Activated CD8-positive, alpha-beta memory T cell treated with anti-CD3 and anti-CD28 coated beads for 36 hours (primary cell): ENCODE measurements around the gene GATD1. TPM values are rescaled to one million over a fixed set of nuclear protein-coding genes. Genes with fewer than 3 reads are reported as not detected.

ENCODE experiments used
- CTCF ChIA-PET: fragments of 350-600 bp; sonication (Branson Sonifier 250); formaldehyde crosslinking; loops from one replicate; lab custom pipeline; 2021; ENCODE audit warnings: antibody characterized with exemption; lab: Charles Lee
- POLR2A ChIA-PET: fragments of 350-600 bp; sonication (Branson Sonifier 250); formaldehyde crosslinking; loops from one replicate; lab custom pipeline; 2021; ENCODE audit warnings: antibody characterized with exemption; lab: Charles Lee
- total RNA-seq, 2 experiments: library from RNA; stranded (reverse); gene quantifications; one replicate each; pipeline ENCODE4 v1.2.3, GENCODE V29; 2021

The GATD1 gene
- total RNA-seq, 2 experiments from 2014 or later, result 52.6 to 60.4 TPM

DNA sequence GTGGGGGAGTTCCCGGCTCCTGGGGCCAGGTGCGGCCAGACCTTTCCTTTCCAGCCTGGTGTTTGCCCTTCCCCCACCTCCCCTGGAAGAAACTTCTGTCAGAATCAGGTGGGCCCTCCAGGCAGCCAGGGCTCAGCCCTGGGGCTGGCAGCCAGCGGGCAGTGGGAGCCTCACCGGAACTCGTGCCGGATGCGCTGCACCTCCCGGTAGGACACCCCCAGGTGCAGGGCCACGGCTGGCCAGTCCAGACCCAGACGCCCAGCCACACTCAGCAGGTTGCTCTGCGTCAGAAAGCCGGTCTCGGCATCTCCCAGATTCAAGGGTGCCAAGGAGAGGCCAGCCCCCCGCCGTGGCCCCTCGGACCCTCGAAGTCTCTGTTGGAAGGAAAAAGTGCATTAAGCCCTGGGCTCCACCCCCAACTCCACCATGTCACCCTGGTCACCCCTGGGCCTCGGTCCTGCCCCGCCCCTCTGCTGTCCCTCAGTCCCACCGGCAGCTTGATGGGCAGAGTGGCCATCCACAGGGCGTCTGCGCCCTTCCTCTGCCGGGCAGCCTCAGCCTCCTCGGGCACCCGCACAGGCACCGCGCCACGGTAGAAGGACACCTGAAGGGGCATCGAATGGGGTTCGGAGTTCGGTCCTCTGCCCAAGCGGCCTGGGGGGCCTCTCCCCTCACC lies 22.5 kb upstream of the GATD1 start:
- POLR2A ChIA-PET, result no interaction called here
- CTCF ChIA-PET, result interaction anchor here (1.0 kb wide), 1 partner anchor 8 kb away, joined by 5 read pairs; no protein-coding TSS in a partner anchor

DNA sequence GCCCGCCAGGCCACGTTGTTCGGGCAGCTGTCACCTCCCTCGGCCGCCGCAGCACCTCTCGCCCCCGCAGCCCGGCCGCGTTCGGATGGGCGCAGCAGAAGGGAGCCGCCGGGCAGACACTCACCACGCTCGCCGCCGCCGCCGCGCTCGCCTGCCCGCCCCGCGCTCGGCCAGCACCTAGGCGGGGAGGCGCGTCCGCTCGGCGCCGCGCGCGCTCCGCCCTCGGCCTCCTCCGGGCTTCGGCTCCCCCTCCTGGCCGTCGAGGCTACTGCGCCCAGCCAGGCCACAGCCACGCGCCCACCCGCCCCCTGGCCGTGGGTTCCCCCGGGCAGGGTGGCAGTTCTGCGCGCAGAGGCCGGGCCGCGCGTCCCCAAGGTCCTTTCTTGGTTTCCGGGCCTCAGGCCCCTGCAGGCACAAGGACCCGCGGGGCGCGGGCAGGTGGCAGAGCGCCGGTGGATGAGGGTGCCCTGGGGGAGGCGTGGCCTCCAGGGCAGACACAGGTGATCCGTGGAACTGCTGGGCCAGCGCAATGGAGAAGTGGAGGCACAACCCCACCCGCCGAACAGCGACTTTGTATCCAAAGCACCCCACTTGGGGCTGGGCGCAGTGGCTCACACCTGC lies 20.9 kb upstream of the GATD1 start, which contains the start of gene SLC25A22:
TSS of gene SLC25A22 (minus strand) at position 189 of the 621 bp plus-strand sequence. CDS start 3,275 bp downstream, outside the sequence.
- POLR2A ChIA-PET, result no interaction called here
- CTCF ChIA-PET, result interaction anchor here (1.0 to 2.6 kb wide), 3 partner anchors 9 to 34 kb away, joined by 3 to 10 read pairs (median 5); partner anchors contain the start of genes CD151 and GATD1

DNA sequence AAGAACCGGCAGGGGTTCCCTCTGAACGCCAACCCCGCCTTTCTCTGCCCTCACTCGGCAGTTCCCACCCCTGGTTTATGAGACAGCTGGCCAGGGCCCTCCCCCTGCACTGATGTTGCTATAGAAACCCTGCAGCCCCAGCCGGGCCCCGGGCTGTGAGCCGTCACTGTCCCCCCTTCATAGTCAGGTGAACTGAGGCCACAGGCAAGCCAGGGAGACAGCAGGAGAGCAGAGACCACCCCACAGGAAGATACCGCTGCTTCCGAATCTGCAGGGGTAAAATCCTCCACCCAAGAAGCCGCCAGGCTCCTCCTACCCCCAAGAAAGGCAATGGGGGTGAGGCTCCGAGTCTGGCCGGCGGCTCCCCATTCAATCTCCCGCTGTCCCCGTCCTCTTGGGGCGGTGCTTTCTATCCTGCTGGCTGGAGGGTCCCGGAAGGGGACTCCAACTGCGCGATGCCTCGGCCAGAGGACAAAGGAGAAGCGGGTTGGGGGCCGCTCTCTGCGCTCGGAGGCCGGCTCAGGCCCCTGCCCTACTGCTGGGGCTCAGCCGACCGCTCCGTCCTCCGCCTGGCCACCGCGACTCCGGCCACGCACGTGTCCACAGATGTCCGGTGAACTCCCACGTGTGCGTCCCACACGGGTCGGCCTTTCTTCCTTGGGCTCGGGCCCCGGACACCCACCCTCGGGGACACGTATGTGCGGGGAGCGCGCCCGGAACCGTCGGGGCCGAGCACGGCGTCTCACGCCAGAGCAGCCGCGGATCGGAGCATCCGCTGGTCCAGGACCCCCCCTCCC lies 20.2 kb upstream of the GATD1 start:
- POLR2A ChIA-PET, result interaction anchor here (0.6 to 0.8 kb wide), 2 partner anchors 12 to 13 kb away, joined by 3 to 4 read pairs; partner anchors contain the start of gene RPLP2
- CTCF ChIA-PET, result interaction anchor here (2.6 kb wide), 1 partner anchor 20 kb away, joined by 10 read pairs; the partner anchor contains the start of gene GATD1

DNA sequence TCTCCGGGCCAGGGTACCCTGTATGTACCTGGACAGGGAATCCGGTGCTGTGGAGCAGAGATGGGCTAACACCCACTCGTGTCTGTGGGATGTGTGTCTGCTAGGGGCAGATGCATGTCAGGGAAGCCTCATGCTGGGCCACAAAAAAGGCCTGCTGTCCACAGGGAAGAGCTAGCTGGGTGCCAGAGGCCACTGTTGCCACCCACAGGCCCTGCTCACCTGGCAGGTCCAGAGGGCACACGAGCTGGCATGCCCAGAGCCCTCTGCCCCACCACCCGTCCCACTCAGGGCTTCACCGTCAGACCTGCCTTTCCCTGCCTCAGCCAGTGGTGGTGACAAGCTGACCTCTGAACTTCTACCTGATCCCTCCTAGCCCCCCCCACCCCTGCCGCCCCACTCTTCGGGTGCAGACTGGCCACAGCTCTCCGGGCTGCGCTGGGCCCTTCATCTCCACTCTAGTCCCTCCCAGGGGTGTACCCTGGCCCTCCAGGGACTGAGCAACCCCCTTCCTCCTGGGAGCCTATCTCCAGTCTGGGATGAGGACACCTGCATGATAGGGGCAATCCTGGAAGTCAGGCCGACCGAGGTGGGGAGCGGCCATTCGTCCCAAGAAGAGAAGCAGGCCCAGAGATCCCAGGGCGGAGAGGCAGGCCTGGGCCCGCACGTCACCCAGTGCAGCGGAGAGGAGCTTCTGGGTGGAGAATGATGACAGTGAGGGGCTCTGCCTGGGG lies 19.4 kb upstream of the GATD1 start:
- POLR2A ChIA-PET, result interaction anchor here (0.6 to 0.9 kb wide), 3 partner anchors 13 to 48 kb away, joined by 3 to 4 read pairs (median 3); partner anchors contain the start of gene RPLP2
- CTCF ChIA-PET, result interaction anchor here (0.8 to 2.6 kb wide), 2 partner anchors 20 to 29 kb away, joined by 4 to 10 read pairs; partner anchors contain the start of gene GATD1

DNA sequence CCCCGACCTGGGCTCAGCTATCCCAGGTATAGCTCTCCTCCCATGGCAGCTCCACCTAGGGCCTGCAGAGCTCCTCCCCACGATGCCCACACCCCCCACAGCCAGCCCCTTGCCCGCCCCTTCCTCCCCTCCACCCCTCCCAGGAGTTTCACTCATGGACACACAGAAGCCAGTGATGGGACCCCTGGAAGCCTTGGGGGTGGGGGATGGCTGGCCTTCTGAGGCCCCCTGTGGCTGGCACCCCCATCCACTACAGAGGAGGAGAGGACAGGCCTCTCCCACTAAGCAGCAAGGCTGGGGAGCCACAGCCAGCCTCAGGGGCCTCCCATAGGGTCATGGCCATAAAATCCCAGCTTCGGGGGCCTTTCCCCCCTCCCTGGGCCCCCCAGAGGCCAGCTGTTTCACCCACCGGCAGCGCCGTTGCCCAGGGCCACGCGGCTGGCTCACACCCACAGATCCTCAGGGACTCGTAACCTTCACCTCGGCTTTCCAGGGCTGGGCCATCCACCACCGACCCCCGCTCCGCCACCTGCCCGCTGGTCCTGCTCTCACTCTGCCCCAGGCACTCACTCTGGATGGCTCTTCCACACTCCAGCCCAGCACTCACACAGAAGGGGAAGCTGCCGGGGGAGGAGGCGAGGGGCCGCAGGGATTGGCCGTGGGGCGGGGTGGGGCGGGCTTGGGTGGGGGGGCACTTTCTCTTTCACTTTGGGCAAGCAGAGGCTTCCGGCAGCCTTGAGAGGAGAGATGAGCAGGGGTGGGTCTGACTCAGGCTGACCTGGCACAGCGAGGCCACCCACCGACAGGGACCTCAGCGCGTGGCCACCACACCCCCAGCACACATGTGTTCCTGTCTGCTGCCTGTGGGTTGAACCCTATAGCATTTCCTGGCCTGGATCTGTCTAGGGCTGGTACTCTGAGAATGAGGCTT lies 18.6 kb upstream of the GATD1 start:
- ChIA-PET CTCF (interaction anchor here (0.8 to 2.6 kb wide), 3 partner anchors 19 to 50 kb away, joined by 3 to 10 read pairs (median 4); partner anchors contain the start of gene GATD1), POLR2A (interaction anchor here (0.5 to 0.9 kb wide), 2 partner anchors 15 to 47 kb away, joined by 3 to 5 read pairs; no protein-coding TSS in a partner anchor)

DNA sequence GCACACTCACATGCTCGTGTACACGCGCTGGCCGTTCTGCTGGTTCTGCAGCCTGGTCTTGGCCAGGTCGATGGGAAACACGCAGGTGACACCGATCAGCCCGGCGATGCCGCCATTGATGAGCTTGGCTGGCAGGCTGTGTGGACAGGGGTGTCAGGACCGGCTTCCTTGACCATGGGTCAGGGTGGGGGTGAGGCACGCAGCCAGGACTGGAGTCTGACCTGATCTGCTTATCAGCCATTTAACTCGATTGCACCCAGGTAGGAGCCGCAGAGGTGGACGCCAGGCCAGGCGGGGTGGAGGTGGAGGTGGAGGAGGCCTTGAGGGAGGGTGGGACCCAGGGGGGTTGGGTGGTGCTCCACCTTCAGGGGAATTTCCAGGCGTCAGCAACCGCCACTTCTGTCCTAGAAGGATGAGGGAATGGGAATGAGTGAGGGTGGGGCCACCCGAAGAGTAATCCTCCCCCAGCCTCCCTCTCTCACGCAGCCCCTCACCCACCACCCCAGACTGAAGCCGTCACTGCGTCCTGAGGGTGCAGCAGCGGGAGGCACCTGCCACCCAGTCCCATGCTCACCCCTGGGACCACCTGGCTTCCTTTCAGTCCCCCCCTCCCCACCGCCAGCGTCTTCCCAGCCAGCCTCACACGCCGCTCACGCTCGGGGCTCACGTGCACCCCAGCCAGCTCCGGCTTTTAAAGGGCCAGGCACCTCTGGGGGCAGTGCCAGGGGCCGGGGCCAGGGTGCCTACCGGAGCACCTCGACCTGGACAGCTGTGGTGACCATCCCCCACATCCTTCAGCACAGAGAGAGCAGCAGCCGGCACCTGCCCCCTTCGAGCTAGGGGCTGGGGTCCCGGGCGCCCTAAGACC lies 17.7 kb upstream of the GATD1 start:
- ChIA-PET POLR2A (interaction anchor here (0.5 kb wide), 1 partner anchor 16 kb away, joined by 5 read pairs; no protein-coding TSS in a partner anchor), CTCF (interaction anchor here (0.9 kb wide), 1 partner anchor 49 kb away, joined by 3 read pairs; no protein-coding TSS in a partner anchor)

DNA sequence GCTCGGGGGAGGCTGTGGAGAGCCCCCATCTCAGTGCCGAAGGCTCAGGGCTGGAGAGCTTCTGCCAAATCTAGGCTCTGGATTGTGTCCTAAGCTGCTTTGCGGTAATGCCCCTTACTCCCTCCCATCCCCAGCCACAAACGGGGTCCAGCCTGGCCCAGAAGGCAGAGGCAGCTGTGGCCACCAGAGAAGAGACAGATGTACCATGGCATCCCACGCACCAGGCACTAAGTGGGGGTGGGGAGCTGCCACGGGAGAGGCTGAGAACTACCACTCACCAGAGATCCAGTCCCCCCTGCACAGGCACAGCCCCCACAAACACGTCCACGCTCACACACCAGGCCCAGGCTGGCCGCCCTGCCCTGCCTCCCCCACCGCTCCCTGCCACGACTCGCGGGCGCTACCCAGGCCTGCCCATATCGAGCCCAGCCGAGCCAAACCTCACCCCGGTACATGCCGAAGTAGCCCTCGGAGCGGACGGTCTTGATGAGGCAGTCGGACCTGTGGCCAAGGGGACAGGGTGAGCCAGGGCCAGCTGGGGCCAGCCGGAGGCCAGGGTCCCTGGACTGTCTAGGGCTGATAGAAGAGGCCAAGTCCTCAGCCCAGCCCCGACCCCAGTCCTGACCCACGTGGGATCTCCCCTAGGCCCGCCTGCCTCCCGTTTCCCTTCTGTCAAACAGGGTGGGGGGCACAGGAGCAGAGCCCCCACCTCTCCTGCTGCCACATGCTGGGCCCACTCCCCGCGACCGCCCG lies 16.9 kb upstream of the GATD1 start:
- ChIA-PET CTCF (interaction anchor here (0.5 to 1.0 kb wide), 2 partner anchors 13 to 230 kb away, joined by 3 read pairs; no protein-coding TSS in a partner anchor), POLR2A (interaction anchor here (0.9 kb wide), 1 partner anchor 17 kb away, joined by 3 read pairs; the partner anchor contains the start of gene GATD1)

DNA sequence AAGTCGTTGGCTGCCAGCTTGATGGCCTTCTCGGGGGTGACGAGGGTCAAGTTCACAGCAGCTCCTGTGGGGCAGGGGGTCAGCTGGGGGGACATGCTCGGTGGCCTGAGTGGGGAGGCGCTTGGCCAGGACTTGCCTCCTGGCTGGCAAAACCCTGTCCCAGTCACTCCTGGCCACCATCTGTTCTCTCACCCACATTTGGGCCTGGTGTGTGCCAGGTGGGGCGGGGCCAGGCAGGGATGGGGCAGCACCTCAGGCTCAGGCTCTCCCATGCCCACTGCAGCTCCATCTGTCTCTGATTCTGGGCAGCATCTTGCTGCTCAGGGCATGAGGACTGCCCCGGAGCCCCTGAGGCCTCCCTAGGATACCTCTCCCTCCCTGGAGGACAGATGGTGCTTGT lies 16.3 kb upstream of the GATD1 start:
- ChIA-PET CTCF (interaction anchor here (1.0 kb wide), 1 partner anchor 13 kb away, joined by 3 read pairs; no protein-coding TSS in a partner anchor), POLR2A (interaction anchor here (0.8 to 0.9 kb wide), 2 partner anchors 16 to 17 kb away, joined by 3 read pairs; partner anchors contain the start of genes GATD1 and RPLP2)

DNA sequence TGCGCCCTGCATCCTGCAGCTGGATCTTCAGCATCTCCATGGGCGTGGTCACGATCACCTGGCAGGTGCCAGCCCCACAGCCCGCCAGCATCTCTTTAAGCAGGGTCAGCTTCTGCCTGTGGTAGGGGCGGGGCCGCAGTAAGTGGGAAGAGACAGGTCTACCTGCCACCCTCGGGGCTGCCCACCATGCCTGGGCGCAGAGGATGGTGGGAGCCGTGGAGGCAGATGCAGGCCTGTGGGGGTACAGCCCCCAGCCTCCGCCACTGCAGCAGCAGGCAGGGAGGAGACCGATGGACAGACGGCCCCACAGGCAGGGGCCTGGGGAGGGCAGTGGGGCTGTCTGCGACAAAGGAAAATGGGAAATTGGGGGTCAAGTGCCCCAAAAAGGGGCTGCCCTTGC lies 15.6 kb upstream of the GATD1 start:
- POLR2A ChIA-PET, result interaction anchor here (0.8 kb wide), 1 partner anchor 16 kb away, joined by 3 read pairs; the partner anchor contains the start of gene RPLP2
- CTCF ChIA-PET, result no interaction called here

DNA sequence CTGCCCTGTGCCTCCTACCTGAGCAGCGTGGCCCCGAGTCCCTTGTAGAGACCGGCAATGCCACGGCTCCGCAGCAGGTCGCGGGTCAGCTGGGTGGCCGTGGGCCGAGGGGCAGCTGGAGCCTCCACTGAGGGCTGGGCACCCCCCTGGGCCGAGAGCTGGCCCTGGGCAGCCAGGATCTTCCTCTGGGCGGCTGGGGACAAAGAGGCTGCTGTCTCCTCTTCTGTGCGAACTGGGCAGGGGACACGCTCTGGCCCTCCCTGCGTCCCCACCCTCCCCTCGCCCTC lies 15.2 kb upstream of the GATD1 start:
- POLR2A ChIA-PET, result no interaction called here
- CTCF ChIA-PET, result no interaction called here

DNA sequence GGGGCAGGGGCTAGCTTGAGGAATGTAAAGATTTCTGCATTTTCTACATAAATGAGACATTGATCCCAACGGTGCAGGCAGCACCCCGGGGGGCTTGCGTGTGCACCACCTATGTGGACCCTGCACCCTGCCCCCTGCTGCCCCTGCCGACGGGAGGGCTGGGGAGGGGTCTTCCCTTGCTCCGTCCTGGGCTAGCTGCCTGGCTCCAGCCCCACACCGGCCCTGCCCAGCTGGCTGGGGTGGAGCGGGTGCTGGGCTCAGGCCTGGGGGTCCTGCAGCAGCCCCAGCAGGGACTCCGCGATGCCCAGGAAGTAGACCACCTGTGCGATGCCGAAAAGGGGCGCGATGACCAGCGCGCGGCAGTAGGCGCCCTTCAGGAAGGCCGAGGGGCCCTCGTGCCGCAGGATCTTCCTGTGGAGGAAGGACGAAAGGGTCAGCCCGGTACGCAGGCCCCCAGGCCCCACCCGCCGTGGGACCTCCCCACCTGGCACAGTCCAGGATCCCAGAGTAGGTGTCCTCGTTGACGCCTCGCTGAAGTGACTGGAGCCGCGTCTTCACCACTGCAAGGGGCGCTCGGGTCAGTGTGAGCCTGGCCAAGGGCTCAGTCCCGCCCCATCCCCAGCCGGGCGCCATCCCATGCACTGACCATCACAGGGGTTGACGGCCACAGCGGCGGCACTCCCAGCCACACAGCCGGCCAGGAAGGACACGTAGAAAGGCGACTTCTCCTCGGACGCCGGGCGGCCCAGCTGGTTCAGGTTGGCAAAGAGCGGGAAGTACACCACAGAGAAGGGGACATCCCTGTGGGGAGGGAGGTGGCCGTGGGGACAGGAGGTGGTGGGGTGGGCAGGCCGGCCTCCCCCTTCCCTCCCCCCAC lies 14.6 kb upstream of the GATD1 start:
- CTCF ChIA-PET, result interaction anchor here (1.2 kb wide), 1 partner anchor 10 kb away, joined by 3 read pairs; no protein-coding TSS in a partner anchor
- POLR2A ChIA-PET, result no interaction called here

DNA sequence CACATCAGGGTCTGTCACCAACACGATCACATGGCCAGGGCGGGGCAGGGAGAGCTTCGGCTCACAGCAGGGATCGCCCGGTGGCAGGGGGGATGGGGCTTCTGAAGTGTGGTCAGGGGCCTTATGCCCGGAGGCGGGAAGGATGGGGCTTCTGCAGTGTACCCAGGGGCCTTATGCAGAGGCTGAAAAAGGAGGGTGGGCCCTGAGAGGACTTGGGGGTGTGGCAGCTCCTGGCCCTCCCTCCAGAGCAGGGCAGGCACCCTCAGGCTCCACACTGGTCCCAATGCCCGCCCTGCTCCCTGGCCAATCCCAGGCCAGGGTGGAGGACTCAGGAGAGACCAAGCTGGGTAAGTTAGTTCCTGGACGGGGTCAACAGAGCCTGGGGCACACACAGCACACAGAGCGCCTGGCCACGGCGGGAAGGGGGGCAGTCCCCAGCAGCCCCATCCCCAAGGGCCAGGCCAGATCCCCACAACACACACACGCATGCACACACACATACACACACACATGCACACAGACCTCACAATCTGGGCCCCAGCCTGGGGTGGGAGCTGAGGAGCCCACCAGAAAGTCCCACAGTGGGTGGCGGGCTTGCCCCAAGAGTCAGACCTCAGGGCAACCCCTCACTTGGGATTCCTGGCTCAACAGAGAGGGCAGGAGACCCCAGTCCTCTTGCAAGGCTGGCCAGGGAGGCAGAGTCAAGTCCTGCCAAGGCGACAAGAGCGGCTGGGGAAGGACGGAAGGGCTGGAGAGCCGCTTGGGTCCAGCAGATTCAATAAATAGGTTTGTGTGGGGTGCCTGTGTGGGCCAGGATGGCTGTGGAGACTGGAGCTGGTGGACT lies 13.7 kb upstream of the GATD1 start:
- POLR2A ChIA-PET, result no interaction called here

DNA sequence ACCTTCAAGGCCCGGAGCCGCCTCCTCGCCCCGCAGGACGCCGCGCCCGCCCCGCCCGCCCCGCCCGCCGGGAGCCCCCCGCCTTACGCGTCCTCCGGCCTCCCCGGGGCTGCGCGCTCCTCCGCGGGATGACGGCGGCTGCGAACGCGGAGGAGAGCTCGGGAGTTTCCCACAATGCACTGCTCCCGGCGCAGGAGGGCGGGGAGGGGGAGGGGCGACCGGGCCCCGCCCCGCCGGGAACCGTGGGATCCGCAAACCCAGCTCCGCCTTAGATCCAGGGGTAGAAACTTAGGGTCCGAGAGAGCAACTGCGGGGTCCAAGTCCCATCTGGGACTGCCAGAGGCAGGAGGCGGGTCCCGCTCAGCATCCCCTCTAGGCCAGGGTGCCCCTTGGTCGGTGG lies 12.7 kb upstream of the GATD1 start, which contains the start of gene CEND1:
TSS of gene CEND1 (minus strand) at position 148 of the 400 bp plus-strand sequence. CDS start 1,514 bp downstream, outside the sequence.
- ChIA-PET CTCF (no interaction called here), POLR2A (interaction anchor here (0.6 to 1.0 kb wide), 3 partner anchors 13 to 26 kb away, joined by 3 to 4 read pairs (median 3); no protein-coding TSS in a partner anchor)

More for the DNA sequence above, 13.7 kb upstream of the GATD1 start:
- CTCF ChIA-PET, result interaction anchor here (1.2 kb wide), 1 partner anchor 9 kb away, joined by 3 read pairs; no protein-coding TSS in a partner anchor
